ENCODE measurements around the gene CFAP97D2.

Gene CFAP97D2

GRCh38 chr13:114200399-114200911, 21.4 kb downstream of the CFAP97D2 start:
- DNase-seq = no peak

- no peak for DNase-seq
These were observed 23.5 kb downstream of the CFAP97D2 start for GRCh38 chr13:114202581-114202980.

GRCh38 chr13:114203536-114203935, 24.5 kb downstream of the CFAP97D2 start:
- DNase-seq = no peak

- DNase-seq = peak; percentile 40
These were observed 25.8 kb downstream of the CFAP97D2 start for GRCh38 chr13:114204894-114205293.

- no peak for DNase-seq
These were observed 29.1 kb downstream of the CFAP97D2 start for GRCh38 chr13:114208134-114208533.

GRCh38 chr13:114211446-114212157, 32.5 kb downstream of the CFAP97D2 start:
- DNase-seq = no peak

- no peak for DNase-seq
These were observed 33.1 kb downstream of the CFAP97D2 start for GRCh38 chr13:114212158-114212495.

- no peak for DNase-seq
These were observed 34.9 kb downstream of the CFAP97D2 start for GRCh38 chr13:114213980-114214379.

- no peak for DNase-seq
These were observed 40.3 kb downstream of the CFAP97D2 start for GRCh38 chr13:114219392-114219791.

- DNase-seq = no peak
These were observed 43.5 kb downstream of the CFAP97D2 start for GRCh38 chr13:114222461-114222968.

- DNase-seq = no peak
These were observed 45.1 kb downstream of the CFAP97D2 start for GRCh38 chr13:114224201-114224600.

- no peak for DNase-seq
These were observed 46.6 kb downstream of the CFAP97D2 start for GRCh38 chr13:114225610-114226009.

- no peak for DNase-seq
These were observed 47.0 kb downstream of the CFAP97D2 start for GRCh38 chr13:114226088-114226487.

GRCh38 chr13:114226699-114227323, 47.8 kb downstream of the CFAP97D2 start:
- DNase-seq = peak; percentile 82

- no peak for DNase-seq
These were observed 48.5 kb downstream of the CFAP97D2 start for GRCh38 chr13:114227528-114227927.

GRCh38 chr13:114228176-114228575, 49.1 kb downstream of the CFAP97D2 start:
- DNase-seq = no peak

- no peak for DNase-seq
These were observed 50.4 kb downstream of the CFAP97D2 start for GRCh38 chr13:114229506-114229905.

GRCh38 chr13:114230117-114230516, 51.1 kb downstream of the CFAP97D2 start:
- no peak for DNase-seq

GRCh38 chr13:114230575-114230974, 51.5 kb downstream of the CFAP97D2 start:
- no peak for DNase-seq

- no peak for DNase-seq
These were observed 52.8 kb downstream of the CFAP97D2 start for GRCh38 chr13:114231886-114232285.

GRCh38 chr13:114234266-114234644, 55.2 kb downstream of the CFAP97D2 start:
- no peak for DNase-seq

GRCh38 chr13:114234645-114235421, 55.8 kb downstream of the CFAP97D2 start, which contains the start of gene CDC16:
Gene CDC16 (plus strand): TSS chr13:114234897. CDS start chr13:114235085, 188 bp downstream.
- DNase-seq = peak; percentile 80

GRCh38 chr13:114235697-114236096, 56.6 kb downstream of the CFAP97D2 start:
- DNase-seq = no peak

All from CD4-positive, alpha-beta T cell treated with Interleukin-4 for 4 hours (primary cell).